Adipocyte (in vitro differentiated cells): Measurements from ENCODE around the gene ZNF496.
"Not testable (repeated sequence)": the region's sequence is repeated elsewhere in the genome, so short reads cannot be mapped to it uniquely, and the experiment has no call there.

Experiments
- DNase-seq: peaks from one replicate; pipeline ENCODE4 v3.0.0-alpha.2; 2015; ENCODE audit warnings: low read depth
- H3K27me3 ChIP-seq: replicated peaks from 2 replicates; pipeline ENCODE4 v1.7.0; 2013; ENCODE audit warnings: mild to moderate bottlenecking, low read length, moderate library complexity; ENCODE audit not compliant: control insufficient read depth, insufficient read depth
- H3K36me3 ChIP-seq: 2 replicates; pipeline ENCODE4 v1.7.0; 2013; ENCODE audit warnings: low read length, mild to moderate bottlenecking, moderate library complexity; ENCODE audit not compliant: control insufficient read depth, insufficient read depth, severe bottlenecking
- H3K4me1 ChIP-seq: 2 replicates; pipeline ENCODE4 v1.7.0; 2013; ENCODE audit warnings: mild to moderate bottlenecking, low read length, moderate library complexity; ENCODE audit not compliant: control insufficient read depth, insufficient read depth
- H3K4me3 ChIP-seq: 2 replicates; pipeline ENCODE4 v1.7.0; 2013; ENCODE audit warnings: mild to moderate bottlenecking, low read length, moderate library complexity
- H3K9ac ChIP-seq: 2 replicates; pipeline ENCODE4 v1.7.0; 2013; ENCODE audit warnings: mild to moderate bottlenecking, low read length, moderate library complexity
- H3K9me3 ChIP-seq: 2 replicates; pipeline ENCODE4 v1.7.0; 2013; ENCODE audit warnings: mild to moderate bottlenecking, low read length, moderate library complexity; ENCODE audit not compliant: control insufficient read depth

Gene ZNF496

GRCh38 chr1:247298124-247298481 is 33.6 kb downstream of the ZNF496 start:
- Histone ChIP-seq H3K4me1 (no peaks in the 10 kb centered on the region), H3K36me3 (peaks cover 8% of the 10 kb centered on the region)

GRCh38 chr1:247297263-247298123 is 34.2 kb downstream of the ZNF496 start:
- Histone ChIP-seq H3K9me3 (no peaks in the 10 kb centered on the region), H3K4me3 (no peak overlapping the region), H3K27me3 (peaks cover under 1% of the 10 kb centered on the region), H3K9ac (no peak overlapping the region), H3K36me3 (peaks cover 2% of the 10 kb centered on the region), H3K4me1 (no peaks in the 10 kb centered on the region)
- DNase-seq = no peak

More at GRCh38 chr1:247298124-247298481, 33.6 kb downstream of the ZNF496 start:
- Histone ChIP-seq H3K27me3 (no peaks in the 10 kb centered on the region), H3K9me3 (no peaks in the 10 kb centered on the region), H3K4me3 (no peak overlapping the region), H3K9ac (no peak overlapping the region)
- DNase-seq = no peak

- H3K9me3 ChIP-seq = no peaks in the 10 kb centered on the region
- peaks cover 6% of the 10 kb centered on the region for H3K27me3 ChIP-seq
- H3K4me3 ChIP-seq = no peak overlapping the region
- DNase-seq = no peak
- no peaks in the 10 kb centered on the region for H3K4me1 ChIP-seq
- no peak overlapping the region for H3K9ac ChIP-seq
- no peaks in the 10 kb centered on the region for H3K36me3 ChIP-seq
Observed at GRCh38 chr1:247296599-247297180, 35.0 kb downstream of the ZNF496 start.

GRCh38 chr1:247295746-247296145 is 35.9 kb downstream of the ZNF496 start:
- Histone ChIP-seq H3K4me3 (no peak overlapping the region), H3K4me1 (no peaks in the 10 kb centered on the region), H3K27me3 (peaks cover 6% of the 10 kb centered on the region), H3K9me3 (no peaks in the 10 kb centered on the region), H3K9ac (no peak overlapping the region), H3K36me3 (no peaks in the 10 kb centered on the region)
- no peak for DNase-seq

- H3K4me1 ChIP-seq = no peaks in the 10 kb centered on the region
- H3K4me3 ChIP-seq = no peak overlapping the region
- DNase-seq = no peak
- peaks cover 6% of the 10 kb centered on the region for H3K27me3 ChIP-seq
- H3K9me3 ChIP-seq = no peaks in the 10 kb centered on the region
- no peaks in the 10 kb centered on the region for H3K36me3 ChIP-seq
- H3K9ac ChIP-seq = no peak overlapping the region
Observed at GRCh38 chr1:247295274-247295684, 36.4 kb downstream of the ZNF496 start.

DNA sequence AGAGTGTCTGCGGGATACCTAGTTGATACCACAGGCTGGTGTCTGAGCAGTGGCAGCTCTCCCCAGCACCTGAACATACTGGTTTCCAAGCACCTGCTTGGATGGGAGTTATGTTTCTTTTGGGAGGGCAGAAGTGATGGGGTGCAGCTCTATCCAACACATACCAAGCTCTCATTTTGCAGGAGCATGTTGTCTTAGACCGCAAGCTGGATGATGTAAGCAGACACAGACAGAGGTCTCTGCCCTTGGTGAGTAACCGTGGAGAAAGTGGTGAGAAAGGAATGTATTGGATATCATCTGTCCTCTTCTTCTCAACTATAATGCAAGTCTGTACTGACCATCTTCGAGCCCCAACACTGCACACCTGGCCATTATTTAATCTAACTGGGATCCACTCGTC is 37.4 kb downstream of the ZNF496 start:
- no peak overlapping the region for H3K4me3 ChIP-seq
- no peaks in the 10 kb centered on the region for H3K9me3 ChIP-seq
- H3K27me3 ChIP-seq = peaks cover 6% of the 10 kb centered on the region
- H3K4me1 ChIP-seq = no peaks in the 10 kb centered on the region
- peak; percentile 51 for DNase-seq
- no peaks in the 10 kb centered on the region for H3K36me3 ChIP-seq
- no peak overlapping the region for H3K9ac ChIP-seq

- Histone ChIP-seq H3K36me3 (no peaks in the 10 kb centered on the region), H3K4me1 (no peaks in the 10 kb centered on the region), H3K9me3 (no peaks in the 10 kb centered on the region), H3K27me3 (peaks cover 6% of the 10 kb centered on the region), H3K9ac (no peak overlapping the region), H3K4me3 (no peak overlapping the region)
- DNase-seq = no peak
Observed at GRCh38 chr1:247293047-247293446, 38.6 kb downstream of the ZNF496 start.

GRCh38 chr1:247291833-247292561 is 39.7 kb downstream of the ZNF496 start:
- no peaks in the 10 kb centered on the region for H3K4me1 ChIP-seq
- no peaks in the 10 kb centered on the region for H3K9me3 ChIP-seq
- no peak overlapping the region for H3K9ac ChIP-seq
- H3K4me3 ChIP-seq = no peak overlapping the region
- no peaks in the 10 kb centered on the region for H3K36me3 ChIP-seq
- peaks cover 6% of the 10 kb centered on the region for H3K27me3 ChIP-seq
- no peak for DNase-seq

DNA sequence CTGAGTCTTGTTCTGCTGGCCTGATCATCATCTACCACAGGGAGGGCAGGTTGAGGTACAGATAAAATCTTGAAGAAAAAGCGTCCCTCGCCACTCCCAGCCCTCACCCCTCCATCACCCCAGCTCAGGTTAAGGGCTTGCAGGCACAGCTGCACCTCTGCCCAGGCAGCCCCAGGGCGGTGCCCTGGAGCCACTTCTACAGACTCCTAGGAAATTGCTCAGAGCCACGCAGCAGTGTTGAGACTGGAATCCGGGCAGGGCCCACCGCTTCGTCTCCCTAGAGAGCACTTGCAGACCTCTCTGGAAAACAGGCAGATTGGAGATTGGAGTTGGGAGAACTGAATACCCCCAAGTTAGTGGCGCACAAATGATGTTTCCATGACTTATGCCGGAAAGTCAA is 40.5 kb downstream of the ZNF496 start:
- no peaks in the 10 kb centered on the region for H3K9me3 ChIP-seq
- no peaks in the 10 kb centered on the region for H3K4me1 ChIP-seq
- no peak for DNase-seq
- H3K27me3 ChIP-seq = peaks cover 6% of the 10 kb centered on the region
- no peak overlapping the region for H3K9ac ChIP-seq
- H3K4me3 ChIP-seq = no peak overlapping the region
- H3K36me3 ChIP-seq = no peaks in the 10 kb centered on the region

- H3K27me3 ChIP-seq = peaks cover 6% of the 10 kb centered on the region
- H3K4me3 ChIP-seq = no peak overlapping the region
- H3K4me1 ChIP-seq = no peaks in the 10 kb centered on the region
- H3K9me3 ChIP-seq = no peaks in the 10 kb centered on the region
- H3K36me3 ChIP-seq = no peaks in the 10 kb centered on the region
- no peak for DNase-seq
- no peak overlapping the region for H3K9ac ChIP-seq
Observed at GRCh38 chr1:247290576-247290975, 41.1 kb downstream of the ZNF496 start.

DNA sequence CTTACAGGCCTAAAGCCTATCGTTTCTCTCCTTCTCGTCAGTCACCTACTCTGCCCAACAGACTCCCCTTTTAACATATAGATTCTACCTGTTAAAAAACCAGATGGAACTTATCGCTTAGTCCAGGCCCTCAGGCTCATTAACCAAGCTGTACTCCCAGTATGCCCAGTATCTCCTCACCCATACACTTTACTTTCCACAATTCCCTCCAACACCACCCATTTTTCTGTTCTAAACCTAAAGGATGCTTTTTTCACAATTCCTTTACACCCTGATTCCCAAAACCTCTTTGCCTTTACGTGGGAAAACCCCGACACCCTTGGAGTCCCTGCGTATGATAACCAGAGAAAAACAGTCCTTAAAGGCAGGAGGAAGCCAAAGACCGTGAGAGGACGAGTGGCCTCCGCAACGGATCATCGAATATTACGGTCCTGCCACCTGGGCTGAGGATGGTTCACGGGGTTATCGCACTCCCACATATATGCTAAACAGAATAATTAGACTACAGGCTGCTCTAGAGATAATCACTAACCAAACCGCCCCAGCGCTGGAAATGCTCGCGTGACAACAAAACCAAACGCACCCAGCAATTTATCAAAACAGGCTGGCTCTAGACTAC is 42.3 kb downstream of the ZNF496 start:
- not testable (repeated sequence) for H3K4me1 ChIP-seq, H3K27me3 ChIP-seq, DNase-seq

More for the DNA sequence above, 42.3 kb downstream of the ZNF496 start:
- H3K4me3 ChIP-seq, H3K36me3 ChIP-seq, H3K9ac ChIP-seq, H3K9me3 ChIP-seq: not testable (repeated sequence)
